Stimulated activated CD4-positive, alpha-beta T cell treated with anti-CD3 and anti-CD28 coated beads, Interleukin-1b, Interleukin-23, amount 100 ng/mL, for 48 hours (primary cell): ENCODE data around the gene NR1H2.
"Not testable (repeated sequence)": the region's sequence is repeated elsewhere in the genome, so short reads cannot be mapped to it uniquely, and the experiment has no call there.

Source experiments
- DNase-seq: peaks from one replicate; pipeline ENCODE4 v3.0.0-alpha.2; 2020

Gene NR1H2

GRCh38 chr19:50347089-50347581, 29.1 kb upstream of the NR1H2 start:
- not testable (repeated sequence) for DNase-seq

GRCh38 chr19:50349277-50350057, 26.8 kb upstream of the NR1H2 start:
- no peak for DNase-seq

- no peak for DNase-seq
Measured at GRCh38 chr19:50352242-50352641, 24.0 kb upstream of the NR1H2 start.

- not testable (repeated sequence) for DNase-seq
Measured at GRCh38 chr19:50353487-50353880, 22.8 kb upstream of the NR1H2 start.

- no peak for DNase-seq
Measured at GRCh38 chr19:50356691-50357177, 19.5 kb upstream of the NR1H2 start.

GRCh38 chr19:50357178-50358100, 18.8 kb upstream of the NR1H2 start:
- DNase-seq, result peak; percentile 88

GRCh38 chr19:50358483-50359327, 17.6 kb upstream of the NR1H2 start:
- DNase-seq, result peak; percentile 79

- no peak for DNase-seq
Measured at GRCh38 chr19:50359328-50359818, 16.9 kb upstream of the NR1H2 start.

GRCh38 chr19:50361290-50362029, 14.8 kb upstream of the NR1H2 start:
- DNase-seq, result peak; percentile 75

GRCh38 chr19:50362030-50362412, 14.2 kb upstream of the NR1H2 start:
- no peak for DNase-seq

- DNase-seq, result peak; percentile 74
Measured at GRCh38 chr19:50362656-50363424, 13.4 kb upstream of the NR1H2 start.

- no peak for DNase-seq
Measured at GRCh38 chr19:50365434-50366306, 10.6 kb upstream of the NR1H2 start, which contains the start of gene NAPSA. NAPSA (minus strand) TSS chr19:50365639; CDS start chr19:50365621, 18 bp downstream.

- DNase-seq, result peak; percentile 74
Measured at GRCh38 chr19:50368649-50369570, 7.3 kb upstream of the NR1H2 start.

GRCh38 chr19:50371914-50372475, 4.3 kb upstream of the NR1H2 start:
- DNase-seq, result no peak

- peak; percentile 64 for DNase-seq
Measured at GRCh38 chr19:50377051-50377461, 799 bp downstream of the NR1H2 start.

GRCh38 chr19:50377517-50377916, 1.3 kb downstream of the NR1H2 start:
- DNase-seq, result no peak

- DNase-seq, result no peak
Measured at GRCh38 chr19:50378169-50378862, 2.1 kb downstream of the NR1H2 start.

GRCh38 chr19:50378863-50379236, 2.6 kb downstream of the NR1H2 start:
- no peak for DNase-seq
